ENCODE data around the gene ARHGAP24.

The ARHGAP24 gene

DNA sequence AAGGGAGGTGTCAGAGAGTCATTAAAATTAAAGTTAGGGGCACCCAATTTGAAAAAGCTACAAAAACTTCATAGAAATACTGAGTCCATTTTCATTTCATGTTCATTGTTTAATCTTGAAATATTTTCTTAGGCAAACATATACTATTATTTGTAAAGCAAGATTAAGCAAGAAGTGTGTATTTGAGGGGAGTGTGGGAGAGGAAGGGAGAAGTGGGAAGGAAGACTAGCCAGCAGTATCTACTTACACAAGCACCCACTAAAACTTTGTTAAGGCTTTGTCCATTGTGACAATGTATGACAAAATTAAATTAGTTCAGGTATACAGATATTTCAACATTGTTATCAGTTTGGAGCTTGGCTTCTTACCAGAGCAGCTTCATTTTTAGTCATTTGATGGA is 222.9 kb downstream of the ARHGAP24 start:
- TF ChIP-seq ZFX (IDR thresholded peaks at IDR 0.05; ENCODE audit: borderline replicate concordance) = no peak
- TF ChIP-seq, protein P1, sequence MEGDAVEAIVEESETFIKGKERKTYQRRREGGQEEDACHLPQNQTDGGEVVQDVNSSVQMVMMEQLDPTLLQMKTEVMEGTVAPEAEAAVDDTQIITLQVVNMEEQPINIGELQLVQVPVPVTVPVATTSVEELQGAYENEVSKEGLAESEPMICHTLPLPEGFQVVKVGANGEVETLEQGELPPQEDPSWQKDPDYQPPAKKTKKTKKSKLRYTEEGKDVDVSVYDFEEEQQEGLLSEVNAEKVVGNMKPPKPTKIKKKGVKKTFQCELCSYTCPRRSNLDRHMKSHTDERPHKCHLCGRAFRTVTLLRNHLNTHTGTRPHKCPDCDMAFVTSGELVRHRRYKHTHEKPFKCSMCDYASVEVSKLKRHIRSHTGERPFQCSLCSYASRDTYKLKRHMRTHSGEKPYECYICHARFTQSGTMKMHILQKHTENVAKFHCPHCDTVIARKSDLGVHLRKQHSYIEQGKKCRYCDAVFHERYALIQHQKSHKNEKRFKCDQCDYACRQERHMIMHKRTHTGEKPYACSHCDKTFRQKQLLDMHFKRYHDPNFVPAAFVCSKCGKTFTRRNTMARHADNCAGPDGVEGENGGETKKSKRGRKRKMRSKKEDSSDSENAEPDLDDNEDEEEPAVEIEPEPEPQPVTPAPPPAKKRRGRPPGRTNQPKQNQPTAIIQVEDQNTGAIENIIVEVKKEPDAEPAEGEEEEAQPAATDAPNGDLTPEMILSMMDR (IDR thresholded peaks at IDR 0.05) = no peak
- H3K27ac ChIP-seq = no peak overlapping the region

DNA sequence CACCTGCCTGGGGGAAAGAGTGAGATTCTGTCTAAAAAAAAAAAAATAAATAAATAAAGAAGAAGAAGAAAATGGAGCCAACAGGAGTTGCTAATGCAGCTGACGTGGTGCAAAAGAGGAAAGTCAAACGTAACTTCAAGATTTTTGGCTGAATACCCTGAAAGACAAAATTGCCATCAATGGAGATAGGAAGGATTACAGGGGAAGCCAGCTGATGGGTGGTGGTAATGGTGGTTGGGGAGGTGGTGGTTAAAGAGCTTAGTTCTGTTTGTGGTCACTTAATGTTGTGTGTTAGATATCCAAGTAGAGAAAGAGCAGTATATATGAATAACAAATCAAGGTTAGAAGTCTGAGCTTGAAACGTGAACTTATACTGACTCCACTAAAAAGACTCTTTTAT is 225.4 kb downstream of the ARHGAP24 start:
- TF ChIP-seq, protein P1 (IDR thresholded peaks at IDR 0.05) = no peak
- no peak for TF ChIP-seq ZFX (IDR thresholded peaks at IDR 0.05; ENCODE audit: borderline replicate concordance)
- no peak overlapping the region for H3K27ac ChIP-seq

DNA sequence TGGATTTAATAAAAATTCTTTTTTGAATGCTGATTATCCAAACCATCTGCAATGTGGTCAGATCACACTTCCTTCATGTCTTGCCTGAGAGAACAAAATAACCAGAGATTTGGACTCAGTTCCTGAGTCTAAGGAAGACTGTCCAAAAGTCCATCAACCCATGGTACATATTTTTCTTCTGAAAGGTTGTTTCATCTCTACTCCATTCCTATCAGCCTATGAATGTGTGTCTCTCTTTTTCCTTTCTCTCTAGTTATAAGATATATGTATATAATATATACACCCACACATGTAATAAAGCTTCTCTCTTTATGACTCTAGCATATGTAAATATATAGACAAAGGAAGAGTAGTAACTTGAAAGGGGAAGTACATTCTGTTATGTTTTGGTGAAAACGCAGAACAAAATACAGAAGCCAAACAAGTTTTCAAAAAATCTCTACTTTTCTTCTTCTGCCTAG is 226.9 kb downstream of the ARHGAP24 start:
- no peak overlapping the region for H3K27ac ChIP-seq
- TF ChIP-seq, protein P1 (IDR thresholded peaks at IDR 0.05) = no peak
- TF ChIP-seq ZFX (IDR thresholded peaks at IDR 0.05; ENCODE audit: borderline replicate concordance) = no peak

DNA sequence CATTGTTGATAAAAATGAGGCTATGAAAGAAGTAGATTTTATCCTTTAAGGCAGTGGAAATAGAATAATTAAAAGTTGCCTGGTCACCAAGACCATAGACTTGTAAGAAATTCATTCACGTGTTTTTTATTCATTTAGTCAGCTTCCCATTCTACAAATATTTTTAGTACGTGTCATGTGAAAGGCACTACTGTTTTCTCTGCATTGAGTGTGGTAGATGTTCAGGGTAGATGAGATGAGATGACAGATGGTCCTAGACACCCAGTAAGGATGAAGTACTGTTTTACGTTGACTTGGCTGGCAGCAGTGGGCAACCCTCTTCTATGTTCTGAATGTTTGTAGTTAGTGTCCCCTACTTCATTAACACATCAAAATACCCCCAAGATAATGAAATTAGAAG is 228.1 kb downstream of the ARHGAP24 start:
- TF ChIP-seq ZFX (IDR thresholded peaks at IDR 0.05; ENCODE audit: borderline replicate concordance) = no peak
- TF ChIP-seq, protein P1 (IDR thresholded peaks at IDR 0.05) = no peak
- no peak overlapping the region for H3K27ac ChIP-seq

DNA sequence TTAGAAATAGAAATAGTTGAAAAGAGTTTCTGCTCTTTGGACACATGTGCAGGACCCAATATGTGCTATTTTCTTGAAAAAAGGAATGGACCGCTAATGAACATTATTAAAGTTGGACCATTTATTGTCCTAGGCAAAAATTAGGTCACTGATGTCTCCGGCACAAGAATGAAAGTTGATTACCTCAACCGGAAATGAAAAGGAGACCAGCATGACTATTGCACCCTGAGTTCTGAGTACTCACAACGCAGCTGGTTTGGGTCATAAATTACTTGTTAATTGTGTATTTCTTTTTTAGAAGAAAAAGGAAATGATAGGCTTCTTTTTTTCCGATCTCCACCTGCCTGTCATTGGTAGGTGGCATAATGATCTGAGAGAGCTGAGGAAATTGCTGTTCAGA is 232.7 kb downstream of the ARHGAP24 start:
- H3K27ac ChIP-seq = no peak overlapping the region
- no peak for TF ChIP-seq ZFX (IDR thresholded peaks at IDR 0.05; ENCODE audit: borderline replicate concordance)
- TF ChIP-seq, protein P1 (IDR thresholded peaks at IDR 0.05) = no peak

DNA sequence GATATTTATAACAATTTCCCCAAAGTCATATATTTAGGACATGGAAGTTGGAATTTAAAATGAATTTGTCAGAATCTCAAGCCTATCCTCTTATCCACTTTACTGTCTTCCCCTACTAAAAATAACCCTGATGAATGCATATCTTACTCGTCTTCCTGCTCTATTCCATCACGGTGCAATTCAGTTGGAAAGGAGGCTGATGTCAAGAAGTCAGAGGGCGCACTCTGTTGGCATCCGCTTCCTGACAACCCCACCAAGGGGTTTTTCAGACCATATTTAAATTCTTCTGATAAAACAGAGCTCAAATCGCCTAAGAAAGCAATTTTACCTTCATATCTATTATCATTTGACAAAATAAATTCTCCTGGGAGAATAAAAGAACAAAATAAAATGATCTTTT is 233.5 kb downstream of the ARHGAP24 start:
- no peak for TF ChIP-seq ZFX (IDR thresholded peaks at IDR 0.05; ENCODE audit: borderline replicate concordance)
- TF ChIP-seq, protein P1 (IDR thresholded peaks at IDR 0.05) = no peak
- no peak overlapping the region for H3K27ac ChIP-seq

DNA sequence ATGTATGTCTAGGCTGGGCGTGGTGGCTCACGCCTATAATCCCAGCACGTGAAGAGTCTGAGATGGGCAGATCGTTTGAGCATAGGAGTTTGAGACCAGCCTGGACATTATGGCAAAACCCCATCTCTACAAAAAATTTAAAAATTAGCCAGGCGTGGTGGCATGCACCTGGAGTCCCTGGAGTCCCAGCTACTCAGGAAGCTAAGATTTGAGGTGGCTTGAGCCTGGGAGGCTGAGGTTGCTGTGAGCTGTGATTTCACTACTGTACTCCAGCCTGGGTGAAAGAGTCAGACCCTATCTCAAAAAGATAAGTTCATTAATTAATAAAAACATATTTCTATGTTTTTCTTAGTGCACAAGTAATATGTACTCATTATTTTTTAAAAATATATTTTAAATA is 238.1 kb downstream of the ARHGAP24 start:
- TF ChIP-seq ZFX (IDR thresholded peaks at IDR 0.05; ENCODE audit: borderline replicate concordance) = no peak
- TF ChIP-seq, protein P1 (IDR thresholded peaks at IDR 0.05) = no peak
- no peak overlapping the region for H3K27ac ChIP-seq

Data from 22Rv1 (cell line).